Fibroblast of skin of left quadriceps (primary cell): ENCODE measurements around the gene KCND2.
"Not testable (repeated sequence)": the region's sequence is repeated elsewhere in the genome, so short reads cannot be mapped to it uniquely, and the experiment has no call there.

Experiments used
- DNase-seq, 2 experiments: peaks; one replicate each; pipeline ENCODE4 v3.0.0-alpha.2; 2013; ENCODE audit warnings: low read depth in 2 of 2

Gene KCND2

DNA sequence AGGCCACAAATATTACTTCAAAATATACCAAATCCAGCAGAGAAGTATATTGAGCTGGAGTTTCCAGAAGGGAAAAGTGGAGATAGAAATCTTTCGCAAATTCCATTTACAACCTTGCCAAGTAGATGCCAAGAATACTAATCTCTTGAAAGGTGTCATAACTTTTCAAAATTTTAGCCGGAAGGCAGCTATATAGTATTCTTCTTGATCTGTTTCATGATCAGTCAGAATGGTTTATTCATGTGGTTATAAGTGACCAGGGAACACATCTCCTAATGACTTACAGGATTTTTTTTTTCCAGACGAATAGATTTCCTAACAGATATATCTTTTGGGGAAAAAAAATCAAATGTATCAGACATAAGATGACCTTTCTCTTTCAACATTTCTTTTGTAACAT lies 314.3 kb downstream of the KCND2 start:
- DNase-seq, result no peak

DNA sequence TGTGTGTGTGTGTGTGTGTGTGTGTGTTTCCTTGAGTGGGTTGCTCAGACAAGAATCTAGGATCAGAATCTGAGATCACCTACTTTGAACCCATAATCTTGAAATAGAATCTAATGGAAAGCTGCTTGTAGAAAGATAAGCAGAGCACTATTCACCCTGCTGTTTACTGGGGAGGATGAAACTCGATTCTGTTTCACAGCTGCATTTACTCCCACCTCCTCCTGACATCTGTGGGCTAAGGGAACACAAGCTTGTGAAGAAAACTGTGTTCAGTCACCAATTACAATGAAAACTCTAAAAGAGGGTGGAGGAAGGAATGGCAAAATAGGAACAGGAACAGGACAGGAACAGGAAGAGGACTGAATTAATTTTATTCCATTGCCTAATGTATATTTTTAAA lies 315.4 kb downstream of the KCND2 start:
- DNase-seq, result no peak

DNA sequence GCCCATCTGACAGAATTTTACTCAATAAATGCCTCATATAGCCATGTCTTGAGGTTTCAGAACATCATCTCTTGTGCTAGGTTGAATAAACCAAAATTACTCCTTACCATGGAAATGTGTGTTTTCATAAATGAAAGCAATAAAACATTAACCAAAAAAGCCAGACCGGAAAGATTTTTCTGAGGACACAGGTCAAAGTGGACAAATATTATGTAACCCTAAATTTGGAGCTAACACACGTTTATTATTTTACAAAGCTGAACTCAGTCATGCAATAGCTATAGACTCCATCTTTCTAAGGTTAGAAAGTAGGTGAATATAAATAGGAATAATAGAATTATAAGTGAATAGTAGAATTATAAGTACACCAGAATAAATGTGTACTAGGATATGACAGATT lies 315.9 kb downstream of the KCND2 start:
- no peak for DNase-seq

- no peak for DNase-seq
Measured at GRCh38 chr7:120600607-120601006, 327.6 kb downstream of the KCND2 start.

DNA sequence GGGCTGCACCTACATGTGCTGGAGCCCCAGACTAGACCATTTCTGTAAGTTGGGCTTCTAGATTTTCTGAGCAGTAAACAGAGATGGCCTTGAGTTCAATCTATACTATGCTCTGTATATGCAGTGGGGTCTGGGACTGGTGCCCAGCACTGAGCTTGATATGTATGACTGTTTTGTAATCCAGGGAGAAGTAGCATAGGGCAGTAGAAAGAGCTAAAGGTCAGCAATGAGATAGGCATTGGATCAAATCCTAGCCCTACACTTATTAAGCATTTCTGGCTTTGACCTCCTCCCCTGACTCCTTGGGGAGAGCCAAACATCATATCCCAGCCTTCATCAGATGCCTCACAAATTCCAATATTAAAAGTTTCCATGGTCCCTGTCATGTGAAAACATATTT lies 330.4 kb downstream of the KCND2 start:
- no peak for DNase-seq

GRCh38 chr7:120609136-120609753 lies 336.3 kb downstream of the KCND2 start:
- DNase-seq, result peak; percentile 18 to 21

DNA sequence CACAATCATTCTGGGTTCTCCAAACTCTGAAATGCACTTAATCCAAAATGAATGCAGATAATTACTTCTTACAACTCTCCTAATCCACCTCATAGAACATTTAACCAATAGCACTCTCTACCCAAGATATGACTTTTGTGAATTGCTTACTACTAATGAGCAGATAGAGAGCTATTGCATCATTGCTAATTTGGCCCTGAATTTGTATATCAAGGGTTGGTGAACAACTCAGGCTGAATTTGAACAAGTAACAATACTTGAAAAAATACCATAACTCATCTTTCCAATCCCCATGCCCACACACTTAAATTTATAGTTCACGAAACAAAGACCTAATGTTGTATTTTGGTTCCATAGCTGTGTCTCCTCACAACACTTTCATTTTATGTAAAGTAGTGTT lies 339.0 kb downstream of the KCND2 start:
- no peak for DNase-seq

DNA sequence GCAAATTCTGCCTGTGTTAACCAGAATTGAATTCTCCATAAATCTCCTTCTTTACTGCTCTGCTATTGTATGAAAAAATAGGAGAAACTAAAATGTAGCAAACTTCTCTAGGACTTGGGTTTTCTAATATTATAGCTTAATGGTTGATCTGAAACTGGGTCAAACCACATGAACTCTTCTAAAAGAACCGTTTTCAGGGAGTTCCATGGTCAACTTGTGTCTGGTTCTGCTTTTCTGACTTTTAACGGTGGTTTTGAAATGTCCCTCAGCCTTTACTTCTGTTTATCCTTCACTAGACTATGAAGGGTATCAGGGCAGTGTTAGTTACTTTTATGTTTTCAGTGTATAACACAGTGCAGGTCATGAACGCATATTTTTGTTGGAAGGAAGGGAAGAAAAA lies 342.7 kb downstream of the KCND2 start:
- no peak for DNase-seq

GRCh38 chr7:120617275-120617674 lies 344.3 kb downstream of the KCND2 start:
- DNase-seq, result no peak

GRCh38 chr7:120628251-120628650 lies 355.3 kb downstream of the KCND2 start:
- DNase-seq, result no peak

GRCh38 chr7:120639884-120640283 lies 366.9 kb downstream of the KCND2 start:
- no peak for DNase-seq

- DNase-seq, result no peak
Measured at GRCh38 chr7:120645966-120646365, 373.0 kb downstream of the KCND2 start.

DNA sequence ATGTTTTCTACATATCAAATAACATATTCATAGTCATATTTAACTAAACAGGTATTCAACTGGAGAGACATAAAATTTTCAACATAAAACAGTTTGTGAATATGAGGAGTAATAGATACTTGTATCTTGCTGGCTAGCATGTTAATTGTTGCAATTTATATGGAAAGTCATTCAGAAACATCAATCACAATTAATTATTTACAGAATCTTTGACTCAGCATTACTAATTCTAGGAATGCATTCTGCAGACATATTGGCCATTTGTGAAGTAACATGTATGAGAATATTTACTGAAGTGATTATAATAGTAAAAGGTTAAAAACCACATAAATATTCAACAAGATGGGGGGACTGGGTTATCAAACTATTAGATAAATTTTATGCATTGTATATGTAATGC lies 381.3 kb downstream of the KCND2 start:
- no peak for DNase-seq

DNA sequence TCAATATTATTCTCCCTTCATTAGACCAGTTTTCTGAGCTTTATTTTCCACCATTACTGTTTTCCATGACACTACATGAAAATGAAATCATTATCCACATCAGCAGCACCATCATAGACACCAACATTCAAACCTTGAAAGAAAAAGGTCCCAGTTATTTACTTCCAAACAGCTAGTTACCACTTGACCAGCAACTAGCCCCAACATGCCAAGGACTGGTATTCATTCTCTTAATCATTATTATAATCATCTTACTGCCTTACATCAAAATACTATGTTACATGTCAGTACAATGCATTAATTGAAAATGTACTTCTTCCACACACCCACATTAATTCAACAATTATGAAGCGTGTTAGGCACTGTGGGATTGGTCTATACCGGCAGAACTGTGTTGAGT lies 385.5 kb downstream of the KCND2 start:
- DNase-seq, result no peak

DNA sequence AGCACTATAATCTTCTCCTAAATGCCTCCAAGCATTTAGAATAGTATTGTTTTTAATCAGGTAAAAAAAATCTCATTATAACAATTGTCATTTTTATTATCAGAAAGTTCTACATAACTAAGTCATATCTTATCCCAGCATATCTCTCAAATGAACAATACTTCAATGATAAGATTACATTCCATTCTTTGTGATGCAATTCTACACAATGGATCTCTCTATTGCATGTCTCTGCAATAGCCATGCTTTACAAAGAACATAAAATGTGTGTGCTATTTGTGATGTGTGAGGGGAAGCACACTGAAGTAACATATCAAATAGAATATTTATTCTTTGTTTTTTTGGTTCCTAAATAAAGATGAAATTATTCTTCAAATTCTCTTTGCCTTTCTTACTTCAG lies 389.3 kb downstream of the KCND2 start:
- DNase-seq, result no peak

- DNase-seq, result no peak
Measured at GRCh38 chr7:120665068-120665467, 392.1 kb downstream of the KCND2 start.

DNA sequence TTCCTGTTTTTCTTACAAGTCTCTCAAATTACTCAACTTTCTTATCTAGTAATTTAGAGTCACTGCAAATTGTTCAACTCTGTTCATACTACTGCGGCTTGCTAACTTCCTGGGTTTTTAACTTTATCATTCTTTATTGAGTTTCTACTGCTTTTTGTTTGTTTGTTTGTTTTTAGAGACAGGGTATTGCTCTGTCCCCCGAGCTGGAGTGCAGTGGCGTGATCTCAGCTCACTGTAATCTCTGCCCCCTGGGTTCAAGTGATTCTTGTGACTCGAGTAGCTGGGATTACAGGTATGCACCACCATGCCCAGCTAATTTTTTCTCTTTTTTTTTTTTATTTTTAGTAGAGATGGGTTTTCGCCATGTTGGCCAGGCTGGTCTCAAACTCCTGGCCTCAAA lies 402.1 kb downstream of the KCND2 start:
- no peak for DNase-seq

- no peak for DNase-seq
Measured at GRCh38 chr7:120677535-120677934, 404.6 kb downstream of the KCND2 start.

DNA sequence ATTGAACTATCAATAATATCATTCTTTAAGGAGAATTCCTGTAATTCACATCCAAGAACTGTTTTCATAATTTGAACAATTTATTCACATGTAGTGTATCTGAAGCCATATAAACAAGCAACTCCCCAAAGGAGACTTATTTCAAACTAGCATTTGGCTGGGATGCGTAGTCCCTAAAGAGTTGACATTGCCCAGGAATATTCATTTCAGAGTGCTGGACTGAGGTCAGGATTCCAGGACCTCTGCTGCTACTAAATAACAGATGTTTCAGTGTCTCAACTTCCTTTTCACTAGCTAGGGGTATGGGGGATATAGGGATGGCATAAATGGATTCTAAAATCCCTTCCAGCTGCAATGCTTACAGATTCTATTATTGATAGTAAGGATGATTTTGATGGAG lies 408.0 kb downstream of the KCND2 start:
- DNase-seq, result no peak

- DNase-seq, result no peak
Measured at GRCh38 chr7:120684463-120684862, 411.5 kb downstream of the KCND2 start.

DNA sequence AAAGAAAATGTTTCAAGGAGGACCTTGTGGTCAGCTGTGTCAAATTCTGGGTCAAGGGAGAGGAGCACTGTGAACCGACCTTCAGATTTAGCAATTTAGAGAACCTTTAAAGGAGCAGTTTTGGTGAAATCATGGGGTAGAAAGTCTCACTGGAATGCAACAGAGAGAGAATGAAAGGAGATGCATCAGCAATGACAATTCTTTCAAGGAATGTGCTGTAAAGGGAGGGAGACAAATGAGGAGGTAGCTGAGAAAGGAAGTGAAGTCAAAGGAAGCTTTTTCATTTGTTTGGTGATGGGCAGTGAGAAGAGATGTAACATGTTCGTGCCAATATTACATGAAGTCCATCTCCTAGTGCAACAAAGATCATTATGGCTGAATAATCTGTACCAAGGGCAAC lies 418.9 kb downstream of the KCND2 start:
- DNase-seq, result peak in 1 of 2 experiments; percentile 0

GRCh38 chr7:120695848-120696247 lies 422.9 kb downstream of the KCND2 start:
- no peak for DNase-seq

GRCh38 chr7:120700796-120701195 lies 427.8 kb downstream of the KCND2 start:
- no peak for DNase-seq

DNA sequence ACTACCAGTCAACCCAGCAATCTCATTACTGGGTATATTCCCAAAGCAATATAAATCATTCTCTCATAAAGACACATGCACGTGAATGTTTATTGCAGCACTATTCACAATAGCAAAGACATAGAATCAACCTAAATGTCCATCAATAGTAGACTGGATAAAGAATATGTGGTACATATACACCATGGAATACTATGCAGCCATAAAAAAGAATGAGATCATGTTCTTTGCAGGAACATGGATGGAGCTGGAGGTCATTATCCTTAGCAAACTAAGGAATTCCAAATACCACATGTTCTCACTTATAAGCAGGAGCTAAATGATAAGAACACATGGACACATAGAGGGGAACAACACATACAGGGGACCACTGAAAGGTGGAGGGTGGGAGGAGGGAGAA lies 429.4 kb downstream of the KCND2 start:
- DNase-seq, result not testable (repeated sequence)
